B cell (primary cell): ENCODE results near the gene EIF1AX.
"Not testable (repeated sequence)": the region's sequence is repeated elsewhere in the genome, so short reads cannot be mapped to it uniquely, and the experiment has no call there.

Experiments used
- EZH2 ChIP-seq: IDR thresholded peaks from 2 replicates; pipeline ENCODE4 v1.6.1; 2012; ENCODE audit warnings: borderline replicate concordance, low read depth, mild to moderate bottlenecking, moderate library complexity, low read length; ENCODE audit not compliant: insufficient read depth, poor library complexity, severe bottlenecking
- TF ChIP-seq, protein P1 (sequence below): fragments of 200-600 bp; IDR thresholded peaks from one replicate; pipeline ENCODE4 v1.8.0; 2022; ENCODE audit warnings: antibody characterized with exemption, mild to moderate bottlenecking

DNA sequence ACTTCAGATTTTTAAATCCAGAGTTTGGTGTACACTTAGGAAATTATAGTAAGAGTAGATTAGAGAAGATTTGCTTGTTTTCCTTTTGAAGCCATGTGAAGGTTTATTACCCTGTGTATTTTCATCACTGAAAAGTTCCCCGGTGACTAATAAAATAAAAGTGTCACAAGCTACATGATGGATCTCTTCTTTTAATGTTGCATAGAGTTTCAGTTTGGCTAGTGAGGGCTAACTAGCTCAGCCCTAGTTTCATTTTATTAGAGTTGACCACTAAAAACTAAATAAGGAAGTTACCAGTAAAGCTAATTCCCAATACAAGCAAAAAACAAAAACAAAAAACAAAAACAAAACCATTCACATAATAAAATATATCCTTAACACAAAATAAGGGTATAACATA is 14.8 kb downstream of the EIF1AX start:
- TF ChIP-seq, protein P1, sequence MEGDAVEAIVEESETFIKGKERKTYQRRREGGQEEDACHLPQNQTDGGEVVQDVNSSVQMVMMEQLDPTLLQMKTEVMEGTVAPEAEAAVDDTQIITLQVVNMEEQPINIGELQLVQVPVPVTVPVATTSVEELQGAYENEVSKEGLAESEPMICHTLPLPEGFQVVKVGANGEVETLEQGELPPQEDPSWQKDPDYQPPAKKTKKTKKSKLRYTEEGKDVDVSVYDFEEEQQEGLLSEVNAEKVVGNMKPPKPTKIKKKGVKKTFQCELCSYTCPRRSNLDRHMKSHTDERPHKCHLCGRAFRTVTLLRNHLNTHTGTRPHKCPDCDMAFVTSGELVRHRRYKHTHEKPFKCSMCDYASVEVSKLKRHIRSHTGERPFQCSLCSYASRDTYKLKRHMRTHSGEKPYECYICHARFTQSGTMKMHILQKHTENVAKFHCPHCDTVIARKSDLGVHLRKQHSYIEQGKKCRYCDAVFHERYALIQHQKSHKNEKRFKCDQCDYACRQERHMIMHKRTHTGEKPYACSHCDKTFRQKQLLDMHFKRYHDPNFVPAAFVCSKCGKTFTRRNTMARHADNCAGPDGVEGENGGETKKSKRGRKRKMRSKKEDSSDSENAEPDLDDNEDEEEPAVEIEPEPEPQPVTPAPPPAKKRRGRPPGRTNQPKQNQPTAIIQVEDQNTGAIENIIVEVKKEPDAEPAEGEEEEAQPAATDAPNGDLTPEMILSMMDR, result not testable (repeated sequence)
- TF ChIP-seq EZH2, result not testable (repeated sequence)
